ENCODE measurements around the gene MYPOP. TPM values are rescaled to one million over a fixed set of nuclear protein-coding genes. Genes with fewer than 3 reads are reported as not detected.

Gene MYPOP
- total RNA-seq, 2 experiments from 2014 or later = 10.4 to 11.3 TPM

GRCh38 chr19:45852983-45853382 lies 49.4 kb downstream of the MYPOP start:
- no peaks in the 10 kb centered on the region for H3K27me3 Mint-ChIP-seq (ENCODE audit: low read depth)
- H3K36me3 Mint-ChIP-seq (ENCODE audit: low read depth) = peaks cover 43% of the 10 kb centered on the region
- peaks cover under 1% of the 10 kb centered on the region for H3K4me1 Mint-ChIP-seq (ENCODE audit: low read depth)
- H3K9me3 Mint-ChIP-seq (ENCODE audit: insufficient read depth) = no peaks in the 10 kb centered on the region
- no peak overlapping the region for H3K27ac Mint-ChIP-seq
- POLR2A ChIA-PET = interaction anchor here (0.6 kb wide), 1 partner anchor 47 kb away, joined by 3 read pairs; no protein-coding TSS in a partner anchor
- H3K4me3 Mint-ChIP-seq = no peak overlapping the region
- CTCF ChIA-PET = no interaction called here
- DNase-seq (no peak), ATAC-seq (no peak)

- CTCF ChIA-PET = no interaction called here
- no peak for DNase-seq
Measured at GRCh38 chr19:45852145-45852750, 50.2 kb downstream of the MYPOP start.

GRCh38 chr19:45848922-45849321 lies 53.5 kb downstream of the MYPOP start:
- CTCF ChIA-PET = interaction anchor here (0.7 to 1.0 kb wide), 3 partner anchors 14 to 79 kb away, joined by 3 to 4 read pairs (median 3); partner anchors contain the start of gene SYMPK
- peaks cover 55% of the 10 kb centered on the region for H3K36me3 Mint-ChIP-seq (ENCODE audit: low read depth)

More at GRCh38 chr19:45852145-45852750, 50.2 kb downstream of the MYPOP start:
- no peaks in the 10 kb centered on the region for H3K9me3 Mint-ChIP-seq (ENCODE audit: insufficient read depth)
- H3K36me3 Mint-ChIP-seq (ENCODE audit: low read depth) = peaks cover 49% of the 10 kb centered on the region
- POLR2A ChIA-PET = no interaction called here
- H3K4me1 Mint-ChIP-seq (ENCODE audit: low read depth) = no peaks in the 10 kb centered on the region
- no peak overlapping the region for H3K4me3 Mint-ChIP-seq
- ATAC-seq = no peak
- H3K27ac Mint-ChIP-seq = no peak overlapping the region
- no peaks in the 10 kb centered on the region for H3K27me3 Mint-ChIP-seq (ENCODE audit: low read depth)

GRCh38 chr19:45847663-45848062 lies 54.8 kb downstream of the MYPOP start:
- ChIA-PET POLR2A (no interaction called here), CTCF (no interaction called here)
- Mint-ChIP-seq H3K4me1 (ENCODE audit: low read depth) (peaks cover 6% of the 10 kb centered on the region), H3K9me3 (ENCODE audit: insufficient read depth) (no peaks in the 10 kb centered on the region), H3K4me3 (no peak overlapping the region), H3K27ac (peak overlapping the region; percentile 18), H3K27me3 (ENCODE audit: low read depth) (no peaks in the 10 kb centered on the region), H3K36me3 (ENCODE audit: low read depth) (peaks cover 59% of the 10 kb centered on the region)
- no peak for ATAC-seq
- DNase-seq = no peak

More at GRCh38 chr19:45848922-45849321, 53.5 kb downstream of the MYPOP start:
- Mint-ChIP-seq H3K9me3 (ENCODE audit: insufficient read depth) (no peaks in the 10 kb centered on the region), H3K4me3 (no peak overlapping the region), H3K27ac (no peak overlapping the region), H3K4me1 (ENCODE audit: low read depth) (peaks cover 6% of the 10 kb centered on the region), H3K27me3 (ENCODE audit: low read depth) (no peaks in the 10 kb centered on the region)
- peak; percentile 49 for ATAC-seq
- no peak for DNase-seq
- POLR2A ChIA-PET = no interaction called here

GRCh38 chr19:45842198-45842597 lies 60.2 kb downstream of the MYPOP start:
- CTCF ChIA-PET = no interaction called here
- Mint-ChIP-seq H3K27me3 (ENCODE audit: low read depth) (no peaks in the 10 kb centered on the region), H3K36me3 (ENCODE audit: low read depth) (peaks cover 67% of the 10 kb centered on the region), H3K27ac (no peak overlapping the region), H3K9me3 (ENCODE audit: insufficient read depth) (no peaks in the 10 kb centered on the region), H3K4me3 (no peak overlapping the region), H3K4me1 (ENCODE audit: low read depth) (peaks cover 6% of the 10 kb centered on the region)
- POLR2A ChIA-PET = interaction anchor here (1.3 kb wide), 1 partner anchor 15 kb away, joined by 3 read pairs; no protein-coding TSS in a partner anchor
- ATAC-seq (no peak), DNase-seq (no peak)

Other genes starting within 250 kb of the MYPOP start
- 1 to 10 TPM; 7.0 to 9.2 TPM for gene GIPR, start 234.4 kb downstream of the MYPOP start, total RNA-seq
- 100 to 1,000 TPM; 634 to 652 TPM for gene SNRPD2, start 210.7 kb downstream of the MYPOP start, total RNA-seq
- 1 to 10 TPM; 6.7 to 8.0 TPM for gene QPCTL, start 209.9 kb downstream of the MYPOP start, total RNA-seq
- gene FBXO46, start 171.7 kb downstream of the MYPOP start, total RNA-seq = 10 to 100 TPM; 32.6 to 33.9 TPM
- not detected for gene MEIOSIN, start 169.2 kb downstream of the MYPOP start, total RNA-seq
- under 1 TPM; 0.53 to 0.89 TPM for gene SIX5, start 133.4 kb downstream of the MYPOP start, total RNA-seq
- gene DMPK, start 120.1 kb downstream of the MYPOP start, total RNA-seq = 10 to 100 TPM in 1 of 2 experiments, 1 to 10 TPM in 1; 9.9 to 14.4 TPM
- gene DMWD, start 109.8 kb downstream of the MYPOP start, total RNA-seq = 10 to 100 TPM; 20.6 TPM
- under 1 TPM; 0.55 to 0.68 TPM for gene RSPH6A, start 87.3 kb downstream of the MYPOP start, total RNA-seq
- 10 to 100 TPM; 97.3 to 98.3 TPM for gene SYMPK, start 39.5 kb downstream of the MYPOP start, total RNA-seq
- not detected for gene FOXA3, start 38.3 kb downstream of the MYPOP start, total RNA-seq
- gene IRF2BP1, start 16.5 kb downstream of the MYPOP start, total RNA-seq = 10 to 100 TPM; 18.0 to 19.1 TPM
- gene NANOS2, start 12.2 kb upstream of the MYPOP start, total RNA-seq = not detected
- not detected for gene NOVA2, start 71.3 kb upstream of the MYPOP start, total RNA-seq
- 10 to 100 TPM; 26.3 to 29.2 TPM for gene CCDC61, start 92.9 kb upstream of the MYPOP start, total RNA-seq
- gene PGLYRP1, start 120.4 kb upstream of the MYPOP start, total RNA-seq = not detected
- not detected for gene IGFL4, start 138.4 kb upstream of the MYPOP start, total RNA-seq
- gene IGFL3, start 222.1 kb upstream of the MYPOP start, total RNA-seq = not detected
- not detected for gene IGFL2, start 245.6 kb upstream of the MYPOP start, total RNA-seq